GM19397 (cell line): Measurements from ENCODE around the gene EPHB3.
"Not testable (repeated sequence)": the region's sequence is repeated elsewhere in the genome, so short reads cannot be mapped to it uniquely, and the experiment has no call there.

Experiments
- ATAC-seq: cut with Tn5 transposase; IDR thresholded peaks from one replicate; pipeline ENCODE4 v1.9.1; 2021; ENCODE audit warnings: mild to moderate bottlenecking, moderate library complexity; ENCODE audit not compliant: unreplicated experiment

EPHB3 gene

DNA sequence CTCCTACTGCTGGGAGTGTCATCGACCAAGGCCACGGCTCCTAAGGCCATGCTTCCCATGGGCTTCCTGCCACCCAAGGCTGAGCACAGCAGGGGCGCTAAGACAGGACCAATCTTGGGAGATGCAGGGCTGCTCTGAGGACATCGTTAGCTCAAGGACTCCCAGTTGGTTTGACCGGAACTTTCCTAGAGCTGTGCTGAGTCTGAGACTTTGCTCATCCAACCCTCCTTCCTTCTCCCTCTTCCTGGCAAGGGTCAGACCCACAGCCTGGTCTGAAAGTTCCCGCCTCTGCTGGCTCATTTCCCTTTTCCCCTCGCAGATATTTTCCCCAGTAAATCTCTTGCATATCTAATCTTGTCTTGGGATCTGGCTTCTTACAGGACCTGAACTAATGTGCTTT lies 57.2 kb downstream of the EPHB3 start:
- no peak for ATAC-seq

DNA sequence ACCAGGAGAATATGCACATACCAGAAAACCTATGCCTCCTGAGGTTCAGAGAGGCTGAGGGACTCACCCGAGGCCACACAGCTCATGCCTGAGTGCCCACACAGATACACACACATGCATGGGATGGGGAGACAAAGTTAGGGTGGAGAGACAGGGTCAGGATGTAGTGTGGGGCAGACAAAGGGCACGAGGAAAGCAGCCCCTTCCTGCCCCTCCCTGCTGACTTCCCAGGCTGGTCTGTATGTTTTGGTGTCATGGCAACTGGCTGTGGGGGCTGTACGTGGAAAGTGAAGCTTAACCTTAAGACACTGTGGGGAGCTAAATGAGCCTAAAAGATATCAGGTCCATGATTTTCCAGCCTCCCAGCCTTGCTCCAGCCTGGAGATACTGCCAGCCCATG lies 57.8 kb downstream of the EPHB3 start:
- no peak for ATAC-seq

DNA sequence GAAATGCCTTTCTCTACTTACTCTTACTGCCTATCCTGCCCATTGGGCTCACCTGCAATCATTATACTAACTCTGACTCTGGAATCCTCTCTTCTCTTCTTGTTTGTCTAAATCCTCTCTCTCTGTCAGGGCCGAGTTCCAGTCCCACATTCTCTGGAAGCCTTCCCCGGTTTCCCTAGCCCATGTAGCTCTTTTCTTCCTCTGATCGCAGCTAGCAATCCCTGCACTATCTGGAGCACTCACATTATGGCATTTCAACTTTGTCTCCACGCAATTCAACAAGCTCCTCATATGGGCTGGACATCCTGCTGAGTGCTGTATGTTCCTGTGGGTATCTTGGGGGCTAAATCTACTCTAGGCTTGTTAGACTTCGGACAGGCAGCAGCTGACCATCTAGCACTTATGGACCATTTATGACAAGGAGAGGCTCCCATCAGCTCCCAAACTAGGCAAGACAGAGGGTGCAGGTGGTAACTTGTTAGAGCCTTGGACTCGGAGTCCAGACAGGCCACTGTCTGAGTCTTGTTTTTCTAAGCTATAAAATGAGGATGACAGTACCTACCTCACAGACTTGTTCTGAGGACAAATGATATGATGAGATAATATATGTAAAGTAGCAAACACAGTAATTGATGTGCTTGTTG lies 58.3 kb downstream of the EPHB3 start:
- no peak for ATAC-seq

DNA sequence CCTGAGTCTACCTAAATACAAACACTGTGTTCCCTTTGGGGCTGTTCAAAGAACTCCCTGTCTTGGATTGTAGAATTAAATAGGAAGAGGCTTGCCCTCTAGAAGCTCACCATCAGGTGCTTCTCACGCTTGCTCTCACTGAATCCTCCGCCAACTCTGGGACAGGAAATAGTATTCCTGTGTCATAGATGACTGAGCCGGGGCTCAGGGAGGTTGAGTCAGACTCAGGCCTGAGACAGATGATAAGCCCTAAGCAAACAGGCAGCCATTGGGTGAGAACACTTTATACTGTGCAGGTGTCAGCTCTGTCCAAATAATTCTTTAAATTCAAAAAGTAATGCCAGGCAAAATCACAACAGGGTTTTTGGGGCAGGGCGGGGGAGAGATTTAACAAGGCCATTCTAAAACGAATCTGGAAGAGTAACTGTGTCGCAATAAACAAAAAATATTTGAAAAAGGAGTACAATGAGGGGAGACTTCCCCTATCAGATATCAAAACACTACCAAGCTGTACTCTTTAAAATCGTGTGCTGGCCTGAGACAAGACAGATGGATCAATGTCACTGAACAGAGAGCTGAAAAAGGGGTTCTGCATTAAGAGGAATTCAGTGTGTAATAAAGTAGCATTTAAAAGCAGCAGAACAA lies 59.0 kb downstream of the EPHB3 start:
- no peak for ATAC-seq

GRCh38 chr3:184622156-184622555 lies 60.6 kb downstream of the EPHB3 start:
- not testable (repeated sequence) for ATAC-seq

DNA sequence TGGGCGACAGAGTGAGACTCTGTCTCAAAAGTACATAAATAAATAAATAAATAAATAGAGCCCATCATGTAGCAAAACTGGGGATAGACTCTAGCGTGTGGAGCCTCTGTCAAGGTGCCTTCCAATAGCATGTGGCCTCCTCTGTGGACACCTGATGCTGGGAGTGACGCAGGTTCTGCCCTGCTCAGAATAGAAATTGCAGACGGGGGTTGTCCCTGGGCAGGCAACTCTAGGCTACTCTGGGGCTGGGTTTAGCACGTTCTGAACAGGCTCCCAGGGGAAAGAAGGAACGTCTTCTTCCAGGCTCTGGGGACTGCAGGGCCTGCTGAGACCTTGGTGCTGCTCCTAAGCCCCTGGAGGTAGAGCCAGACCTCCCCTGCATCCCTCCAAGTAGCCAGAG lies 65.3 kb downstream of the EPHB3 start:
- no peak for ATAC-seq

DNA sequence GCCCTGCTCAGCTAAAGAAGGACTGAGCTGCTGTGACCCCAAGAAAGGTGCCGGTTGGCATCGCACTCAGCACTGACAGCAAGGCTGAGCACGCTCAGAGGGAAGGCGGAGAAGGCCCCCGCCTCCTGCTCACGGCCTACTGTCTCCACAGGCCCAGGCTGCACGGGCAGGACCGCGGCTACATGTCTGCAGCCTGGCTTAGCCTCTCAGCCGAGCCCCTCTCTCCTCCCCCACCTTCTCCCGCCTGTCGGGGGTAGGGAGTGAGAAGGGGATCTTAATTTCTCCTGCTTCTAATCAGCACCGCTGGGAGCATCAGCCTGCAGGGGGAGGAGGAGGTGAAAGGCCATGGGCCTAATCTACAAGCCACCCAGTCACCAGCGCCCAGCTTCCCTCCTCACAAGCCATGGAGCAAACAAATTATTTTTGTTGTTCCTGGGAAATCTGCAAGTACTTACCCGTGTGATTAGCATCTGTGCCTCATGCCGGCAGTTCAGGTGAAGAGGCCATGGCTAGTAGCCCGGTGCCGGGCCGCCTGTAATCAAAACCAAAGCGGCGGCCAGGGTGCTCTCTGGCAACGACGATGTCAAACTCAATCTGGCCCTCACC lies 68.1 kb downstream of the EPHB3 start:
- ATAC-seq = no peak

GRCh38 chr3:184630861-184631471 lies 69.4 kb downstream of the EPHB3 start:
- ATAC-seq = no peak

DNA sequence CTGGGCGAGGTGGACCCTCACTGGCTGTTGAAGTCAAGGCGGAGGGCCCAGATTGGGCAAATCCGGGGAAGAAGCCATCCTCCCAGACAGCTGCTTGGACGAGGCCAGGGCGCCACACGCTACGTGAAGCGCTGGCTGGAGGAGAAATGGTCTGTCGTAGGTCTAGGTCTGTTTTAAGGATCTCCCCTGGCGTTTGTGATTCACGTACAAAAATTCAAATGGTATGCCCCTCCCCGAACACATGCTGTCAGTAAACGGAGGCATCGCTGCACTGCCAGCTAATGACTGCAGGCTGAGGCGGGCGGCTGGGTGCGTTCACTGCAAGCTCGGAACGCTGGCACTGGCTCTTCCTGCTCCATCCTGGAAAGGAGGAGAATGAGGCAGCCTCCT lies 69.9 kb downstream of the EPHB3 start:
- ATAC-seq = no peak
